Upper lobe of left lung (tissue), 6 donors: ENCODE results near the gene POLR3E. TPM values are rescaled to one million over a fixed set of nuclear protein-coding genes. Genes with fewer than 3 reads are reported as not detected.
"Not testable (repeated sequence)": the region's sequence is repeated elsewhere in the genome, so short reads cannot be mapped to it uniquely, and the experiment has no call there.

Source experiments
- ATAC-seq, 2 donors: fragments of 200-7000 bp; cut with Tn5 transposase; one replicate each; pipeline ENCODE4 v1.9.1; 2022; ENCODE audit warnings: mild to moderate bottlenecking in 2 of 2, moderate library complexity in 2 of 2; ENCODE audit not compliant: low FRiP score in 2 of 2
- DNase-seq, 2 donors: peaks; one replicate each; pipeline ENCODE4 v3.0.0-alpha.2; 2019 to 2020
- H3K27ac ChIP-seq, 4 donors: fragments of 200-600 bp; sonication (generic); one replicate each; pipeline ENCODE4 v1.5.1; 2016 to 2019
- H3K27me3 ChIP-seq, 4 donors: fragments of 200-600 bp; sonication (generic); one replicate each; pipeline ENCODE4 v1.5.1; 2017 to 2019
- H3K36me3 ChIP-seq, 4 donors: fragments of 200-600 bp; sonication (generic); one replicate each; pipeline ENCODE4 v1.5.1; 2016 to 2019
- H3K4me1 ChIP-seq, 4 donors: fragments of 200-600 bp; sonication (generic); one replicate each; pipeline ENCODE4 v1.5.1; 2018 to 2019
- H3K4me3 ChIP-seq, 4 donors: fragments of 200-600 bp; sonication (generic); one replicate each; pipeline ENCODE4 v1.5.1; 2017 to 2019; ENCODE audit warnings: mild to moderate bottlenecking in 2 of 4, moderate library complexity in 1 of 4
- H3K9me3 ChIP-seq, 4 donors: fragments of 200-600 bp; sonication (generic); one replicate each; pipeline ENCODE4 v1.5.1; 2018 to 2019
- EP300 ChIP-seq, 4 donors: sonication (generic); formaldehyde crosslinking; IDR thresholded peaks; one replicate each; pipeline ENCODE4 v1.5.1; 2017; ENCODE audit warnings: antibody characterized with exemption in 4 of 4, control low read depth in 2 of 4
- POLR2A ChIP-seq, 4 donors: fragments of 450-650 bp; IDR thresholded peaks; one replicate each; pipeline ENCODE4 v1.5.1; 2016 to 2017; ENCODE audit warnings: antibody characterized with exemption in 4 of 4, mild to moderate bottlenecking in 2 of 4
- POLR2AphosphoS5 ChIP-seq, 2 donors: sonication (generic); formaldehyde crosslinking; IDR thresholded peaks; one replicate each; pipeline ENCODE4 v1.5.1; 2017; ENCODE audit warnings: antibody characterized with exemption in 2 of 2
- WGBS, 2 donors: methylation state at CpG; one replicate each; pipeline ENCODE4 v1.1.5; 2017 to 2018; 5-methylcytosine and 5-hydroxymethylcytosine counted together
- total RNA-seq, 6 donors: library from RNA; depleted of rRNA in 4 of 6; stranded (reverse); fragments of >200 nt in 4 of 6; gene quantifications; one replicate each; pipeline versions ENCODE4 v1.1.0 to v1.2.1, GENCODE V29; 2016 to 2021
- TF ChIP-seq, protein P1 (sequence below), 6 experiments: fragments of 450-650 bp in 4 of 6; fragments of 200-600 bp in 2 of 6; sonication (generic) in 2 of 6; IDR thresholded peaks; one replicate each; pipeline ENCODE4 v1.5.1; 2016 to 2019; ENCODE audit warnings: antibody characterized with exemption in 6 of 6
- donor health status: DM: no; HTN: no; CAD: no; lungs with moderate emphysema.
- donor health status: DM: no; HTN: yes; CAD: no; lungs with severe emphysema.

The POLR3E gene
- total RNA-seq, 6 donors from 2014 or later, result 27.0 to 91.1 (median 47.0) TPM

DNA sequence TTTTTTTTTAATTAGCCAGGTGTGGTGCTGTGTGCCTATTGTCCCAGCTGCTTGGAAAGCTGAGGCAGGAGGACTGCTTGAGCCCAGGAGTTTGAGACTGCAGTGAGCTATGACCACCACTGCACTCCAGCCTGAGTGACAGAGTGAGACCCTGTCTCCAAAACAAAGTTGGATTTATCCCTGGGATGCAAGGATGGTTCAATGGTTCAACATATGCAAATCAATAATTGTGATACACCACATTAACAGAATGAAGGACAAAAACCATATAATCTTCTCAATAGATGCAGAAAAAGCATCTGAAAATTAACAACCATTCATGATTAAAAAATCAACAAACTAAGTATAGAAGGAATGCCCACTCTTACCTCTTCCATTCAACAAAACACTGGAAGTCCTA is 43.7 kb downstream of the POLR3E start:
- Histone ChIP-seq H3K27ac (no peak overlapping the region), H3K4me1 (no peaks in the 10 kb centered on the region), H3K4me3 (no peak overlapping the region), H3K27me3 (no peaks in the 10 kb centered on the region), H3K36me3 (peaks cover 0 to 8% (median 4%) of the 10 kb centered on the region in 4 donors), H3K9me3 (peaks cover 0 to 12% (median 3%) of the 10 kb centered on the region in 4 donors)
- ATAC-seq, result no peak
- TF ChIP-seq, protein P1, sequence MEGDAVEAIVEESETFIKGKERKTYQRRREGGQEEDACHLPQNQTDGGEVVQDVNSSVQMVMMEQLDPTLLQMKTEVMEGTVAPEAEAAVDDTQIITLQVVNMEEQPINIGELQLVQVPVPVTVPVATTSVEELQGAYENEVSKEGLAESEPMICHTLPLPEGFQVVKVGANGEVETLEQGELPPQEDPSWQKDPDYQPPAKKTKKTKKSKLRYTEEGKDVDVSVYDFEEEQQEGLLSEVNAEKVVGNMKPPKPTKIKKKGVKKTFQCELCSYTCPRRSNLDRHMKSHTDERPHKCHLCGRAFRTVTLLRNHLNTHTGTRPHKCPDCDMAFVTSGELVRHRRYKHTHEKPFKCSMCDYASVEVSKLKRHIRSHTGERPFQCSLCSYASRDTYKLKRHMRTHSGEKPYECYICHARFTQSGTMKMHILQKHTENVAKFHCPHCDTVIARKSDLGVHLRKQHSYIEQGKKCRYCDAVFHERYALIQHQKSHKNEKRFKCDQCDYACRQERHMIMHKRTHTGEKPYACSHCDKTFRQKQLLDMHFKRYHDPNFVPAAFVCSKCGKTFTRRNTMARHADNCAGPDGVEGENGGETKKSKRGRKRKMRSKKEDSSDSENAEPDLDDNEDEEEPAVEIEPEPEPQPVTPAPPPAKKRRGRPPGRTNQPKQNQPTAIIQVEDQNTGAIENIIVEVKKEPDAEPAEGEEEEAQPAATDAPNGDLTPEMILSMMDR (IDR thresholded peaks at IDR 0.05), result no peak
- no peak for TF ChIP-seq EP300 (IDR thresholded peaks at IDR 0.05)
- TF ChIP-seq POLR2A (IDR thresholded peaks at IDR 0.05), result no peak
- TF ChIP-seq POLR2AphosphoS5 (IDR thresholded peaks at IDR 0.05), result no peak
- no peak for DNase-seq

DNA sequence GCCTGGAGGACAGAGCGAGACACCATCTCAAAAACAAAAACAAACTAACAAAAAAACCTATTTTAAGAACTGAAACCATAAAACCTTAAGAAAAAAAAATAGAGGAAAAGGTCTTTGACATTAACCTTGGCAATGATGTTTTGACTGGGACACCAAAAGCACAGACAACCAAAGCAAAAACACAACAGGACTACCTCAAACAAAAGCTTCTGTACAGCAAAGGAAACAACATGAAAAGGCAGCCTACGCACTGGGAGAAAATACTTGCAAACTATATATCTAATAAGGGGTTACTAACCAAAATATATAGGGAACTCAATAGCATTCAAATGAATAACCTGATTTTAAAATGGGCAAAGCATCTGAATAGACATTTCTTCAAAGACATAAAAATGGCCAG is 44.9 kb downstream of the POLR3E start:
- Histone ChIP-seq H3K4me3 (no peak overlapping the region), H3K4me1 (peaks cover 0 to 3% (median 0%) of the 10 kb centered on the region in 4 donors), H3K36me3 (peaks cover 0 to 17% (median 5%) of the 10 kb centered on the region in 4 donors), H3K27me3 (no peaks in the 10 kb centered on the region), H3K27ac (no peak overlapping the region), H3K9me3 (peaks cover 0 to 6% (median 0%) of the 10 kb centered on the region in 4 donors)
- no peak for ATAC-seq
- WGBS, 2 donors, result 91 to 96% methylated on average over 2 of the region's 2 CpGs
- TF ChIP-seq, protein P1 (IDR thresholded peaks at IDR 0.05), result no peak
- TF ChIP-seq POLR2A (IDR thresholded peaks at IDR 0.05), result no peak
- TF ChIP-seq POLR2AphosphoS5 (IDR thresholded peaks at IDR 0.05), result no peak
- no peak for TF ChIP-seq EP300 (IDR thresholded peaks at IDR 0.05)
- DNase-seq, result no peak

DNA sequence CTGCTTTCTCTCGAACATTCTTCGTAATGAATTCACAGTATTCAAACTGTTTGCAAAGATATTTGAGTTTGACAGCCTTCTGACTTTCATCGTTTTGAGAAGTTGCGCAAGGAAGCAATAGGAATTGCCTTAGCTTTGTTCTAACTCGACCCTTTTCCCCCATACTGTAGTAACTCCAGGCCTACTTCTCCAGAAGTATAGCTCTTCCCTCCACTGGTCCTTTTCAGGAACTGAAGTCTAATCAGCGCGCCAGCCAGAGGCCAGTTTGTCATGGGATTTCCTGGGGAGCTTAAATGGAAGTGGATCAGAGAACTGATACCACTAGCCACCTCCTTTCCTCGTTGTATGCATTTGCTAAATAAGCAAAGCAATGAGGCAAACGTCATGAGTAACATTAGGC is 49.3 kb downstream of the POLR3E start:
- Histone ChIP-seq H3K9me3 (no peaks in the 10 kb centered on the region), H3K4me3 (no peak overlapping the region), H3K36me3 (peaks cover 13 to 48% (median 31%) of the 10 kb centered on the region in 4 donors), H3K27ac (no peak overlapping the region), H3K27me3 (no peaks in the 10 kb centered on the region), H3K4me1 (peaks cover 0 to 6% (median 0%) of the 10 kb centered on the region in 4 donors)
- ATAC-seq, result peak in 1 of 2 donors; percentile 38
- TF ChIP-seq EP300 (IDR thresholded peaks at IDR 0.05), result no peak
- TF ChIP-seq POLR2AphosphoS5 (IDR thresholded peaks at IDR 0.05), result no peak
- TF ChIP-seq POLR2A (IDR thresholded peaks at IDR 0.05), result no peak
- TF ChIP-seq, protein P1 (IDR thresholded peaks at IDR 0.05), result no peak
- DNase-seq, result no peak
- 56 to 58% methylated on average over 9 of the region's 9 CpGs for WGBS, 2 donors

DNA sequence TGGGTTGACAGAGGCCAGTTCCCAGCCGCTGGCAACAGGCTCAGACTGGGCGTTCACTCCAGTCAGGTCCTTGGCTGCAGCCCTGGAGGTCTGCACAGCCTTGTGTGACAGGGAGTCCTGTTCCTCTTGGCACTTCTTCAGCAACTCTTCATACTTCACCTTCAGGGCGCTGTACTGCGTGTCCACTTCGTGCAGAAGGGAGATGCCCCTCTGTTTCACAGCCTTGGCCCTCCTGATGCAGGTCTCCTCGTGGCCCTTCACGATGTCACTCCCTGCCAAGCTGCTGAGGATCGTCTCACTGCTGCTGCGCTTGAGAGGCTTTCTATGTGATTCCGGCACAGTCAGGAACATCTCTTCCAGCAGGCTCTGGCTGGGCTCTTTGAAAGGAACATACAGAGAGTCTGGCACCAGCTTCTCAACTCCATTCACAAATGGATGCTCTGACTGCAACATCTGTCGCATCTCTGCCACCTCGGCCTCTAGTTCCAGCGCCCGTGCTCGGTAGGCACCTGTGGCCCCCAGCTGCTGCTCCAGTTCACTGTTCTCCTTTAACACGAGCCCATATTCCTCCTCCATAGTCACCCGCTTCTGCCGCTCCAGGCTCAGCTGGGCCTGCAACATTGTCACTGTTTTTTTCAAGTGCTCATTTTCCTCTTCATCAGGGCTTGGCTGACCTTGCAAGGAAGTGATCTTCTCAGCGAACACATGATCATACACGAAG is 50.1 kb downstream of the POLR3E start:
- ATAC-seq (no peak), DNase-seq (no peak)
- peaks cover 13 to 48% (median 31%) of the 10 kb centered on the region in 4 donors for H3K36me3 ChIP-seq
- WGBS, 2 donors, result 92 to 95% methylated on average over 20 of the region's 20 CpGs
- no peak overlapping the region for H3K27ac ChIP-seq
- H3K27me3 ChIP-seq, result no peaks in the 10 kb centered on the region
- H3K4me3 ChIP-seq, result no peak overlapping the region
- peaks cover 0 to 6% (median 0%) of the 10 kb centered on the region in 4 donors for H3K4me1 ChIP-seq
- H3K9me3 ChIP-seq, result no peaks in the 10 kb centered on the region
- TF ChIP-seq EP300 (IDR thresholded peaks at IDR 0.05) (no peak), POLR2AphosphoS5 (IDR thresholded peaks at IDR 0.05) (no peak), POLR2A (IDR thresholded peaks at IDR 0.05) (no peak)
- TF ChIP-seq, protein P1 (IDR thresholded peaks at IDR 0.05), result no peak

DNA sequence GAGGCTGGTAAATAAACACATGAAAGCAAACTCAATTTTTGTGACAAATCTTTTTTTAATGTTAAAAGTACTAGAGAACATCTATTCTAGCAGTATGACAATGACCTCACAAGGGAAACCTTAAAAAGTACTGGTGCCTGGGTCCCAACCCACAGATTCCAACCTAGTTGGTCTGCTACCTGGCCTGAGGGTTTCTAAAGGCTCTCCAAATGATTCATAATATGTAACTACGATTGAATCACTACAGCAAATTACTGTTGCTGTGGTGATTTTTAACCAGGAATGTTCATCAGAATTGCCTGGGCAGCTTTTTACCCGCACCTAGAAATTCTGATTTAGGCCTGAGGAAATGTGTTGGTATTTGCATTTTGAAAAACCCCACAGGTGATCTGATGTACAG is 51.1 kb downstream of the POLR3E start:
- Histone ChIP-seq H3K9me3 (no peaks in the 10 kb centered on the region), H3K27me3 (no peaks in the 10 kb centered on the region), H3K4me1 (peaks cover 6 to 12% (median 8%) of the 10 kb centered on the region in 4 donors), H3K27ac (no peak overlapping the region), H3K4me3 (no peak overlapping the region), H3K36me3 (peaks cover 13 to 48% (median 31%) of the 10 kb centered on the region in 4 donors)
- no peak for DNase-seq
- TF ChIP-seq EP300 (IDR thresholded peaks at IDR 0.05) (no peak), POLR2A (IDR thresholded peaks at IDR 0.05) (no peak)
- TF ChIP-seq, protein P1 (IDR thresholded peaks at IDR 0.05), result no peak
- WGBS, 2 donors, result 85 to 89% methylated on average over 2 of the region's 2 CpGs
- no peak for ATAC-seq

DNA sequence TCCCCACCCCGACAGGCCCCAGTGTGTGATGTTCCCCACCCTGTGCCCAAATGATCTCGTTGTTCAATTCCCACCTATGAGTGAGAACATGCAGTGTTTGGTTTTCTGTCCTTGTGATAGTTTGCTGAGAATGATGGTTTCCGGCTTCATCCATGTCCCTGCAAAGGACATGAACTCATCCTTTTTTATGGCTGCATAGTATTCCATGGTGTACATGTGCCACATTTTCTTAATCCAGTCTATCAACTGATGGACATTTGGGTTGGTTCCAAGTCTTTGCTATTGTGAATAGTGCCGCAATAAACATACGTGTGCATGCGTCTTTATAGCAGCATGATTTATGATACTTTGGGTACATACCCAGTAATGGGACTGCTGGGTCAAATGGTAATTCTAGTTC is 53.8 kb downstream of the POLR3E start:
- WGBS, 2 donors, result 96 to 98% methylated on average over 6 of the region's 6 CpGs
- not testable (repeated sequence) for H3K9me3 ChIP-seq, H3K27me3 ChIP-seq, H3K27ac ChIP-seq, ATAC-seq, DNase-seq, H3K4me3 ChIP-seq
- Histone ChIP-seq H3K4me1 (peaks cover 11 to 22% (median 16%) of the 10 kb centered on the region in 4 donors), H3K36me3 (peaks cover 13 to 46% (median 31%) of the 10 kb centered on the region in 4 donors)
